RWPE2 (cell line): ENCODE results near the gene TRIM28.

Experiments
- ATAC-seq: fragments of 200-7000 bp; cut with Tn5 transposase; 3 replicates; pipeline ENCODE4 v1.9.1; 2021; ENCODE audit warnings: low read depth
- DNase-seq: peaks from one replicate; pipeline ENCODE4 v3.0.0-alpha.2; 2020; ENCODE audit warnings: low spot score
- H3K27ac ChIP-seq: fragments of 450-650 bp; 2 replicates; pipeline ENCODE4 v1.5.1; 2017; ENCODE audit warnings: mild to moderate bottlenecking; ENCODE audit not compliant: poor library complexity, severe bottlenecking
- H3K27me3 ChIP-seq: fragments of 250-450 bp; sonication (Bioruptor Pico); 2 replicates; pipeline ENCODE4 v1.5.1; 2021; ENCODE audit warnings: mild to moderate bottlenecking, moderate library complexity; ENCODE audit not compliant: insufficient read depth, poor library complexity, severe bottlenecking
- H3K36me3 ChIP-seq: fragments of 250-450 bp; sonication (Bioruptor Pico); 2 replicates; pipeline ENCODE4 v1.5.1; 2020; ENCODE audit warnings: low read depth, mild to moderate bottlenecking, moderate library complexity
- H3K4me1 ChIP-seq: fragments of 250-450 bp; sonication (Bioruptor Pico); 2 replicates; pipeline ENCODE4 v1.5.1; 2021; ENCODE audit warnings: mild to moderate bottlenecking, moderate library complexity; ENCODE audit not compliant: insufficient read depth, poor library complexity, severe bottlenecking
- H3K4me3 ChIP-seq: fragments of 250-450 bp; sonication (Bioruptor Pico); 2 replicates; pipeline ENCODE4 v1.5.1; 2021; ENCODE audit warnings: mild to moderate bottlenecking, moderate library complexity; ENCODE audit not compliant: severe bottlenecking
- H3K9me3 ChIP-seq: fragments of 250-450 bp; sonication (Bioruptor Pico); 2 replicates; pipeline ENCODE4 v1.5.1; 2021; ENCODE audit warnings: mild to moderate bottlenecking, moderate library complexity; ENCODE audit not compliant: severe bottlenecking
- TF ChIP-seq, protein P1 (sequence below): fragments of 450-650 bp; IDR thresholded peaks from one replicate; pipeline ENCODE4 v1.5.1; 2017; ENCODE audit warnings: mild to moderate bottlenecking, moderate library complexity; ENCODE audit not compliant: poor library complexity, severe bottlenecking

Gene TRIM28

GRCh38 chr19:58544591-58545285 lies 874 bp downstream of the TRIM28 start:
- Histone ChIP-seq H3K36me3 (peaks cover 48% of the 10 kb centered on the region), H3K27ac (peak overlapping the region; percentile 80), H3K4me1 (peaks cover 5% of the 10 kb centered on the region), H3K27me3 (no peaks in the 10 kb centered on the region), H3K9me3 (no peaks in the 10 kb centered on the region), H3K4me3 (peak overlapping the region; percentile 82)
- ATAC-seq (no peak), DNase-seq (no peak)
- TF ChIP-seq, protein P1, sequence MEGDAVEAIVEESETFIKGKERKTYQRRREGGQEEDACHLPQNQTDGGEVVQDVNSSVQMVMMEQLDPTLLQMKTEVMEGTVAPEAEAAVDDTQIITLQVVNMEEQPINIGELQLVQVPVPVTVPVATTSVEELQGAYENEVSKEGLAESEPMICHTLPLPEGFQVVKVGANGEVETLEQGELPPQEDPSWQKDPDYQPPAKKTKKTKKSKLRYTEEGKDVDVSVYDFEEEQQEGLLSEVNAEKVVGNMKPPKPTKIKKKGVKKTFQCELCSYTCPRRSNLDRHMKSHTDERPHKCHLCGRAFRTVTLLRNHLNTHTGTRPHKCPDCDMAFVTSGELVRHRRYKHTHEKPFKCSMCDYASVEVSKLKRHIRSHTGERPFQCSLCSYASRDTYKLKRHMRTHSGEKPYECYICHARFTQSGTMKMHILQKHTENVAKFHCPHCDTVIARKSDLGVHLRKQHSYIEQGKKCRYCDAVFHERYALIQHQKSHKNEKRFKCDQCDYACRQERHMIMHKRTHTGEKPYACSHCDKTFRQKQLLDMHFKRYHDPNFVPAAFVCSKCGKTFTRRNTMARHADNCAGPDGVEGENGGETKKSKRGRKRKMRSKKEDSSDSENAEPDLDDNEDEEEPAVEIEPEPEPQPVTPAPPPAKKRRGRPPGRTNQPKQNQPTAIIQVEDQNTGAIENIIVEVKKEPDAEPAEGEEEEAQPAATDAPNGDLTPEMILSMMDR: no peak

DNA sequence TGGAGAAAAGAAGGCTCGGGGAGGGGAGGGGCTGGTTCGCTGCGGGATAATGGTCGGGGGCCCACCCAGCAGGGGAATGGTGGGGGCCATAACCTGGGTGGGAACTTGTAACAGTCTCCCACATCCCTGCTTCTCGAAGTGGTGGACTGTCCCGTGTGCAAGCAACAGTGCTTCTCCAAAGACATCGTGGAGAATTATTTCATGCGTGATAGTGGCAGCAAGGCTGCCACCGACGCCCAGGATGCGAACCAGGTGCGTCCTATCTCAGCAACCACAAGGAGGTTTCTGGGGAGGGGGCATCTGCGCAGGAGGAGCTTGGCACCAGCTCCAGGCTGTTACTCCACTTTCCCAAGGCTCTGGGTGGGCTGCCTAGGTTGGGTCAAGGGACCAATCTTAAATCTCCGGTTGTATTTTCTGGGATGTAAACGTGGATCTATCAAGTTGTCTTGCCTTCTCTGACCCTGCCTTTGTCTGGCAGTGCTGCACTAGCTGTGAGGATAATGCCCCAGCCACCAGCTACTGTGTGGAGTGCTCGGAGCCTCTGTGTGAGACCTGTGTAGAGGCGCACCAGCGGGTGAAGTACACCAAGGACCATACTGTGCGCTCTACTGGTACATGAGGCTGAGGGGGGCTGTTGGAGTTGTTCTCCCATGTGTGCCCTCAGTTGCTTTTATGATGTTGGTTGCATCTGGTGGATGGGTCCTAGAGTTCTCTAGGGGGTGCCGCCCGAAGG lies 1.6 kb downstream of the TRIM28 start:
- H3K27ac ChIP-seq: peak overlapping the region; percentile 80
- H3K4me1 ChIP-seq: peaks cover 5% of the 10 kb centered on the region
- peaks cover 55% of the 10 kb centered on the region for H3K36me3 ChIP-seq
- no peak for DNase-seq
- ATAC-seq: no peak
- peak overlapping the region; percentile 82 for H3K4me3 ChIP-seq
- H3K9me3 ChIP-seq: no peaks in the 10 kb centered on the region
- TF ChIP-seq, protein P1: no peak
- no peaks in the 10 kb centered on the region for H3K27me3 ChIP-seq

- H3K9me3 ChIP-seq: no peaks in the 10 kb centered on the region
- H3K4me1 ChIP-seq: peaks cover 5% of the 10 kb centered on the region
- H3K4me3 ChIP-seq: peak overlapping the region; percentile 82
- H3K27ac ChIP-seq: peak overlapping the region; percentile 80
- peaks cover 61% of the 10 kb centered on the region for H3K36me3 ChIP-seq
- ATAC-seq: no peak
- no peak for DNase-seq
- TF ChIP-seq, protein P1: no peak
- no peaks in the 10 kb centered on the region for H3K27me3 ChIP-seq
Measured at GRCh38 chr19:58546019-58546530, 2.2 kb downstream of the TRIM28 start.

DNA sequence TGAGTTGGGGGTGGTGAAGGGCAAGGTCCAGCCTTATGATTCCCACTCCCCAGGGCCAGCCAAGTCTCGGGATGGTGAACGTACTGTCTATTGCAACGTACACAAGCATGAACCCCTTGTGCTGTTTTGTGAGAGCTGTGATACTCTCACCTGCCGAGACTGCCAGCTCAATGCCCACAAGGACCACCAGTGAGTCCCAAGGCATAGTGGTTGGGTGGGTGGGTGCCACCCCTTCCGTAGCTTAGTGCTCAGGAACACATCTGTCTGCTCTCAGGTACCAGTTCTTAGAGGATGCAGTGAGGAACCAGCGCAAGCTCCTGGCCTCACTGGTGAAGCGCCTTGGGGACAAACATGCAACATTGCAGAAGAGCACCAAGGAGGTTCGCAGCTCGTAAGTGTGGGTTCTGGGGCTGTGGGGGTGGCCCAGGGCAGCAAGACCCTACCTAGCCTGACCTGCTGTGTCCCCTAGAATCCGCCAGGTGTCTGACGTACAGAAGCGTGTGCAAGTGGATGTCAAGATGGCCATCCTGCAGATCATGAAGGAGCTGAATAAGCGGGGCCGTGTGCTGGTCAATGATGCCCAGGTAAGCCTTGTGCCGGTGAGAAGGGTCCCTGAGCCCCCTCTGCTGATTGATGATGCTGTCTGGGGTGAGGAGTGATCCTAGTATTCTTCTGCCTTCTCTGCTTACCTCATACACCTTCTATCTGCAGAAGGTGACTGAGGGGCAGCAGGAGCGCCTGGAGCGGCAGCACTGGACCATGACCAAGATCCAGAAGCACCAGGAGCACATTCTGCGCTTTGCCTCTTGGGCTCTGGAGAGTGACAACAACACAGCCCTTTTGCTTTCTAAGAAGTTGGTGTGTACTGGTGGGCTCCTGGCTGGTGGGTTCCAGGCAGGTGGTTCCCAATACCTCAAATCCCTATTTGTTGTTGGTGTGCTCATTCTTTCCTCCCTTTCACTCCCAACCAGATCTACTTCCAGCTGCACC lies 3.8 kb downstream of the TRIM28 start:
- H3K27ac ChIP-seq: peak overlapping the region; percentile 80
- peaks cover 75% of the 10 kb centered on the region for H3K36me3 ChIP-seq
- H3K4me3 ChIP-seq: no peak overlapping the region
- H3K4me1 ChIP-seq: peaks cover 5% of the 10 kb centered on the region
- no peak for ATAC-seq
- H3K27me3 ChIP-seq: no peaks in the 10 kb centered on the region
- TF ChIP-seq, protein P1: no peak
- no peaks in the 10 kb centered on the region for H3K9me3 ChIP-seq
- no peak for DNase-seq
